Superior temporal gyrus (tissue), 1 donor: ENCODE measurements around the gene UBE3A.
A peak's percentile ranks its signal among the peaks of the same experiment; 100 is the strongest.
"Not testable (repeated sequence)": the region's sequence is repeated elsewhere in the genome, so short reads cannot be mapped to it uniquely, and the experiment has no call there.

ENCODE experiments used
- DNase-seq: peaks from one replicate; pipeline ENCODE4 v3.0.0-alpha.2; 2016; ENCODE audit errors: extremely low spot score

The UBE3A gene

DNA sequence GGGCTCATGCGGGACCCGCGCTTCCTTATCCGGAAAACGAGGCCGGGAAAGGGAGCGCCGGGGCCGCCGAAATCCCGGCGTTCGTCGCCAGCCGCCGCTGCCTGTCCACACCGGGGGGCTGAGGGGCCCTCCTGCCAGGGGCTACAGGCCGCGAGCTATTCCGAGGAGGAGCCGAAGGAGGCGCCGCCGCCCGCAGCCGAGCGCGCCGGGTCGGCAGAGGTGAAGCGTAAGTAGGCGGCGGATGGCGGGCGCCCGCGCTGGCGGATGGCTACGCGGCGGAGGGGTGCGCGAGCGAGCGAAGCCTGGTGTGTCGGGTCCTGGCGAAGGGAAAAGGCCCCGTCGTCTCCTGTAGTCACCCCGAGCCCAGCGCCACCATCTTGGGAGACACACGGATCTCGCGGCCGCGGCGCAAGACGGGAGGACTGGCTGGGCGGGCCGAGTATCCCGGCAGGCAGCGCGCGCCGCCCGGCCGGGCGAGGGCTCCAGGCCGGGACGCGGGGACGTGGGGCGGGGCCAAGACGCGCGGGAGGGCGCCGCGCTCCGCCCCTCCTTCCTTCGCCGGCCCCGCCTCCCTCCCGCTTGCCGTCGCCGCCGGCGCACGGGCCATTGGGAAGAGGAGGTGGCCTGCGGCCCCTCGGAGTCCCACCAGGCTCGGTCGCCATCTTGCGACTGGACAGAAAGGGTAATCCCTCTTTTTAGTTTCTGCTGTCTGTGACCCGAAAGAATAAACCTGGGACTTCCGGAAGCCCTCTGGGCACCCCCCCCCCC, at the start of gene UBE3A:
Gene UBE3A (minus strand): TSS at position 424 of the 768 bp plus-strand sequence. CDS start 29,917 bp downstream, outside the sequence.
- DNase-seq = peak; percentile 89

DNA sequence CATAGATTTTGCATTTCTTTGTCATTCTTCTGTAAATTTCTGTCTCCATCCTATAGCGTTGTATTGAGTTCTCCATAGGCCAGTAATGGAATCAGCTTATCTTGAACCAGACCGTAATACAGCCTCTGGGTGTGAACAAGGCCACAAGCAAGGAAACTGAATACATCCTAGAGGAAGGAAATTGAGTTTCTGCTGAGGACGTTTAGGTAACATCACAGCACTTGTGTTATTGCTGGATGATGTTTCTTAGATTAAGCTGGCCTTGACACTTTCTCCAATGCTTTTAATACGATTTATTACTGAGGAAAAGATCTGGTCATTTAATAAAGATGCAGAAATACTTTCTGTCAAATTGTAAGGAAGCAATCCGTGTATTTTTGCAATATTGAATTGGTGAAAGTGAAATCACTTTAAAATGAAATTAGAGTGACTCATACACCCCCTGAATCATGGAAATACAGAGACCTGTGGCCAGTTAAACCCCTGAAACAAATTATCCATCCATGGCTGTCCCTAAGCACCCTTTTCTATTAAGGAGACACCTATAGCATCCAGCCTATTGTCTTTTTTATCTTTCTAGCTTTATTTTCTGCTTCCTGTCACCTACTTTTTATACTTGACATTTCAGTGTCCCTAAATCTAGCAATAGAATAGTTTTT, 48.5 kb upstream of the UBE3A start:
- no peak for DNase-seq

DNA sequence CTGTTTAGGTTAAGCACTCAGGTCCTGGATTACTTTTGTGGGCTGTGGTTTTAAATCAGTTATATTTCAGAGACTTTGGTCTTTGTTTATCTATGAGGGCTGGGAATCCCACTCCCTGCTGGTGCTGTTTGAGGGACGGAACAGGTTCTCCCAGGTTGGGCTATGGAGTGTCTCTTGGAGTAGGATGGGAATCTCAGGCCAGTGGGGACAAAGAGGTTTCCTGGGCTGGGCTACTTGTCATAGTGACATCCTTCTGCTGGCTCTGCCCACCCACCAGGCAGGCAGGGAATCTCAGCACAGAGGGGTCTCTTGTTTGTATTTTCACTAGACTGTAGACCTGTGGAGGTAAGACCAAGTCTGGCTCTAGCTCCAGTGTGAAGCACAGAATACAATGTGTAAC, 47.2 kb upstream of the UBE3A start:
- DNase-seq = no peak

DNA sequence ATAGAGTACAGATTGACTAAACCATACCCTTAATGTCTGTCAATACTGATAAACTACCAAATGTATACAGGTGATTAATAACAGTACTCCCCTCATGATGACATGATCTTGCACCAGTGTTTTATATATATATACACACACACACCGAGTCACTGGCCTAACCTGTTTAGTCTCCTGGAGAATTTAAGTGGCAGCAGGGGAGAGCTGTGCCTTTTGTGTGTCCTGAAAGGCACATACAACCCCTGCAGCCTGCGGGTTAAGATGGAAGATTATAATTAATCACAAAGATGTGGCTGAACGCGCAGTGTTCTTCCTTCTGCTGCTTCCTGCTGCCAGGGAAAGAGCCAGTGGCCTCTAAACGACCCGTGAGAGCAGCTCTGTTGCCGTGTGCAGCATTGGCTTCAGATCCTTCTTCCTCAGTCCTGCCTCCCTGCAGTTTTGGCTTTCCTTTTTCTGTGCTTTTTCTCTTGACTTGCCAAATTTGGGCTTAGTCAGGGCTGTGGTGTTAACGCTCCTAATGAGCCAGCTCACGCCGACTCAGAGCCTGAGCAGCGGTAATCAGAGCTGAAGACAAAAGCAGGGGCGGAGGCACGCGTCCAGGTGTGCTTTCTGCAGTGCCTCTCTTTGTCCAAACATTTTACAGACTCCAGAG, 42.5 kb upstream of the UBE3A start:
- DNase-seq = peak; percentile 55

DNA sequence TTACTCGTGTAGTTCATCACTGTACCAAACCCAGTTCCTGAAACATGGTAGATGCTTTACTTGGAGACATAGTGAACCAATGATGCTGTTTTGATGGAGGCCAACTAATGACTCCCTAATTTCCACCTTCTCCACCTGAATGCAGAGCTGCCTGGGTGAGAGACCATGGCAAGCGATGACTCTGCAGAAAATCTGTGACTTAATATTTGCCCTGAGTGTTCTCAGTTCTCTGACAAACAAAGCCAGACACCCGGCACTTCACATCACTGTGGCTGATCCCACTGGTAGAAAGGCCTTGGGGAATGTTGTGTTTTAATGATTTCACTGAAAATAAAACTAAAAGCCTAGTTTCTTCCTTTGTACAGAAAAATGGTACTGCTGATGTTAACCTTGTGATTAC, 39.5 kb upstream of the UBE3A start:
- DNase-seq = no peak

DNA sequence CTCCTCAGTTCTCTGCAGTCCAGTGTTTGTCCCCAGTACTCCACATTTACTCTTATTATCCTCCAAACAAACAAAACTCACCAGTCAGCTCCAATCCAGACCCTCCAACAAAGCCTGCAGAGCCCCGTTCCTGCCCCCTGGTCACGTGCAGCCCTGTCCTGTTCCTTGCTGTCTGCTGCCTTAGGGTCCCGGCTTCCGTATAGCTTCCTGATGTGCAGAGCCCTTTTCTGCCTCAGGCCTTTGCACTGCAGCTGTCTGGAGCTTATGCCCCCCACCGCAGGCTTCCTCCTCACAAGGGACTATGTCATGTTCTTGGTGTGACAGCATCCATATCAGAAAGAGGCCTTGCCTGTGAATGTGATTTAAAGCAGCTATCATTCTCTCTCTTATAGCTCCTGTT, 39.0 kb upstream of the UBE3A start:
- no peak for DNase-seq

DNA sequence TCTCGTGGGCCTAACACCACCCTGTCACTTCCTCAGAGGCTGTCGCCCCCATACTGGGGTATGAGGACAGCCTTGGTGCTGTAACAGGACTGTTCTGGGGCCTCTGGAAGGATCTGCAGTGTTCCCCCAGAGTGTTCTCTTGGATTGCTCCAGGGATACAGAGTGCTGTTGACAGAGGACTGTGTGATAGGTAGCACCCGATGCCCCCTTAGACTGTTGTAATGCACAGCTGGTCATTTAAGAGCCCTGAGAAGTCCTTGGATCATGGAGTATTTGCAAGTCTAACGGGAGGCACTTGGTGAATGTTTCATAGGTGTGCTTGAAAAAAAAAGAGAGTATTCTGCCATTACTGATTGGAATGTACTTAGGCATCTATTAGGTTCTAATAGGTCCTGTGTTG, 35.4 kb upstream of the UBE3A start:
- DNase-seq = no peak

DNA sequence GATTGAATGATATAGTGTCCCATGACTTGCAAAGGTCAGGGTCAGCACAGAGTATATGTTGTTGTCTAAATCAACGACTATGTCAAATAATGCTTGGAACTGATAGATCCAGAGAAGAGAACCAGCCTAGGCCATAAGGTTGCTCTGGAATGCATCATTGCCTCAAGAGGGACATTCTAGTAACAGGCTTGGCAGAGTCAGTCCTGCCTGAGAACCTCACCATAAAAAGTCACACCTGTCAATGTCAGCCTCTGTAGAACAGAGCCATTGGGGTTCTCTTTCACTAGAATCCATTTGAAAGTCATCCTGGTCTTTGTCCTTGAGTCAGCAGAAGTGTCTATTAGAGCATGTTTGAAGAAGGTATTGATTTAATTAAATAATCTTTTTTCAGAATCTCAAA, 31.4 kb upstream of the UBE3A start:
- DNase-seq = no peak

DNA sequence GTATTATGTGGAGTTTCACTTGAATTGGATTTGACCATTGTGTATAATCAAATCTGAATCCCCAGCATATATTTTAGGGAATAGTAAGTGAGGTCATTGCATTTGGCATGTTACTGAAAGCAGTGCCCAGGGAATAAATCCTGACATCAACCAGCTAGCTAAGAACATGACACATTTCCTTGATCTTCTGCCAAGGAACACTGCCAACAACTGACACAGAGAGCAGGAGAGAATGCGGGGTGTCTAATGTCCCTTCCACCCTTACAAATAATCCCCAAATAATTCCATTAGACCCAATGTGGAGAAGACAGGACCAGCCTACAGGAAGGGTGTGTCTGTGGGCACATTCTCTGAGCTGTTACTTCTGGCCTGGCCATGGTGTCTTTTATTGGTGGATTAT, 30.6 kb upstream of the UBE3A start:
- DNase-seq = no peak

DNA sequence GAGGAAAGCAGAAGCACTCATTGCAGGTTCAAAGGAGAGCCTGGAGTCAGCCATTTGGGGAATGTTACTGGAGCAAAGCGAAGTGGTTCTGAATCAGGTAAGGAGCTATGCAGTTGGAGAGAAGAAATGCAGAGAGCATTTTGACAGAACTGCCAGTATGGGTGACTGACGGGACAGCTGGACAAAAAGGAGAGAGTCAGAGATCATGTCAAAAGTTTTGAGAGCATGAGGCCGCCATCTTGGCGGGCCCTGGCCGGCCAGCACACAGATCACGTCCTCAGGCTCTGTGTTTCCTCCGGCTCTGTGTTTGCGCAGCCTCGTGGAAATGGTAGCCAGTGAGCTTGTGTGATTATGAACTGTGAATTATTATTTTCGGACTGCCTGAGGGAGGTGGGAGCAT, 29.8 kb upstream of the UBE3A start:
- DNase-seq = no peak

DNA sequence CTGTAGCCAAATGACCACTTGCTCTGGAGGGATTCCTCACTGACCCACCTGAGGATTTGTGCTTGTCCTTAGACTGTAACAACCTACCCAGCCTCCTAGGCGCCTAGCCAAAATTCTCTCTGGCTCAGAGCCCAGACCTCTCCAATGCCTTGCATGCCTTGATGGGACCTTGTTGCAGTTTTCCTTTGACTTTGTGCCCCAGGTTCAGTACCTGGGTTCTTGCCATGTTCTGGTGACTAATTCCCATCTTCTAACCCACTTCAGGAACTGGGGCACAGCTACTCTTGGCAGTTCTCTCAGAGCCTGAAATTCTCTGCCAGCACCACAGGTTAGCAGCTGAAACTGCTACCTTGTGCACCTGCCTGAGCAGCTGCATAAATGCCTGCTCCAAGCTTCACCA, 27.0 kb upstream of the UBE3A start:
- no peak for DNase-seq

DNA sequence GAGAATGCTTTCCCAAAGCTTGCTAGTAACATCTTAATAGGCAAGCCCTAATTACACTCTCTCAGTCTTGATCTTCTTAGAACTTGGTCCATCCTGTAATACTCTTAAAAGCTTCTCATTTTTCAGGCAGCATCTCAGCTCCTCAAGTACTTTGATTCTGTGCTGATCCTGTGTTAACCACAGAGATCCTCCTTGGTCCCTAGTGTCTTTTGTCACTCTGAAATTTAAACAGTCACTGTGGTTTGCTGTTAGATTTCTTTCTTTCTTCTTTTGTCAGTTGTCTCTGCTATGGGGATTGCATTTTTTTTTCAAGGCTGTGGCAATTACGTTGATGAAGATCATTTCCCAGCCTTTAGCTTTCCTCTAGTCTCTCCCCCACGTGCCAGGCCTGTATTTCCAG, 26.0 kb upstream of the UBE3A start:
- no peak for DNase-seq

DNA sequence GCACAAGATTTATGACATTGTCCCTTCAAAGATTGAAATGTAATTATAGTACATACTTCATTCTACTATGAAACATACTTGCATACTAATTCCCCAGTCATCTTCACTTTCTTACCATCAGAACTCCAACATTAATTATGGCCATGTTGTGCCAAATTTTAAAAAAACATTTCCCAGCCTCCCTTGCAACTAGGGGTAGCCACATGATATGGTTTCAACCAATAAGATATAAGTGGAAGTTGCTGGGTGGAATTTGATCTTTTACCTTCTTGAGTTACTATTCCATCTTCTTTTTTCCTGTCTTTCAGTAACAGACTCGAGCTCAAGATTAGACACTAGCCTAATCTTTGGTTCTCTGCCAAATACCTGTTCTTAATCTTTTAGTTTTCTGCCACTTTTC, 25.6 kb upstream of the UBE3A start:
- no peak for DNase-seq

DNA sequence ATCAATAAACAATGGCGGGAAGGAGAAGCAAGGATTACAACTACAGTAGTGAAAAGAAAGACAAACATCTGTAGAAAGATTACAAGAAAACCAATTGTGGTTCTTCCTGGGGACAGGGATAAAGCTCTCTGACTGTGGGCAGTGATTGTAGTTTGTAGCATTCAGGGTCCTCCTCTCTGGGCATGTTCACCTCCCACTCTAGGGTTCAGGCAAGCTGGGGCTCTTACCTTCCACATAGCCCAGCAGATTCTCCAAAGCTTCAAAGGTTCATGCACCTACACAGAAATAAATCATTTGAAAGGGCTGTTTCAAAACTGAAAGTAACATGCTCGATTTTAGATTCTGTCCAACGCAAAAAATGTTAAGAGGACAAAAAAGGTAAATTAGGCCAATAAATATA, 17.4 kb upstream of the UBE3A start:
- DNase-seq = no peak

DNA sequence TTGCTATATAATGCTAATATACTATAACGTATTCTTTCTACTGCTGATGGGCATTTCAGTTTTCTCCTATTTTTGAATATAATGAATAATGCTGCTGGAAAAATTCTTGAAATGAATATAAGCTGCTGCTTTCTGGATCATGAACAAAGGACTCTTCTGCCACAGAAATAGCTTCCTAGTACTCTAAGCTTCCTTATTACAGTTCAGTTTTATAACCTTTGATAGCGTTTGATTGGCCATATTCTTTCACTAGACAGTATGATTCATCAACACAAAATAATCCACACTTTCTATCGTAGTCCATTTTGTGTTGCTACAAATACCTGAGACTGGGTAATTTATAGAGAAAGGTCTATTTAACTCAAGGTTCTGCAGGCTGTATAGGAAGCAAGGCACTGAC, 16.4 kb upstream of the UBE3A start:
- DNase-seq = no peak

DNA sequence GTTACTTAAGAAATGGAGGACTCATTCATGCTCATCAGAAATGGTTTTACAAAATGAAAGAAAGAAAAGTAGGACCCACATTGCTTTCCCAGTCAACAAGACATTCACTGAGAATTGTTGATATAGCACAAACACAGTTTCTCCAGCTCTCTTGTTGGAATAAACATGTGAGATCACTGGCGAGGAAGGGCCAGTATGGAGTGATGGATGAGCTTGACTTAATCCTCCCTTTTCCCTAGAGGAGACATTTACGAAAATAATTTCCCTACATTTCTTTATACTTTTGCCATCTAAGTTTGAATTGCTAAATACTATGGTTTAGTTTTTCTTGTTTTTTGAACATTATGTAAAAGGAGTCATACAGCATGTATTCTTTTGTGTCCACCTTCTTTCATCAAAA, 15.9 kb upstream of the UBE3A start:
- DNase-seq = no peak

DNA sequence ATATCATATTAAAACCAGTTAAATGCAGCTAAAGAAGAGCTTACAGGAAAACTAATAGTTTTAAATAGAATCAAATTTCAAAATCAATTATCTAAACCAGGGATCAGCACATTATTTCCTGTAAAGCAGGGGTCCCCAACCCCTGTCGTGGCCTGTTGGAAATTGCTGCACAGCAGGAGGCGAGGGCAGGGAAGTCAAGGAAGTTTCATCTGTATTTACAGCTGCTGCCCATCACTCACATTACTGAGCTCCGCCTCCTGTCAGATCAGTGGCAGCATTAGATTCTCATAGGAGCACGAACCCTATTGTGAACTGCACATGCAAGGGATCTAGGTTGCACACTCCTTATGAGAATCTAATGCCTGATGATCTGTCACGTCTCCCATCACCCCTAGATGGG, 14.4 kb upstream of the UBE3A start:
- DNase-seq = not testable (repeated sequence)

DNA sequence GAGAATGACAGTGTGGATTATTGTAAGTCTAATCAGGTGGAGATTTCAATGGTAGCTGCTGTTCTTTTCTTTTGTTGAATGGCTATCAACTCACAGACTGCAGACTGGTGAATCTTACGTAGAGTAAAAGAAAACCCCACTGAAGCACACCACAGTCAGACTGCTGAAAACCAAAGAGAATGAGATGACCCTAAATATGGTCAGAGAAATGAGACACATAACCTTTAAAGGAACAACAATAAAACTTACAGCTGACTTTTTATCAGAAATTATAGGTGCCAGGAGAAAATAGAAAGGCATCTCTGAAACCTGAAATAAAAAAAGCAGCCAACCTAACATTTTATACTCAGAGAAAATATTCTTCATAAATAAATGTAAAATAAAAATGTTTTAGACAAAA, 12.7 kb upstream of the UBE3A start:
- DNase-seq = no peak

DNA sequence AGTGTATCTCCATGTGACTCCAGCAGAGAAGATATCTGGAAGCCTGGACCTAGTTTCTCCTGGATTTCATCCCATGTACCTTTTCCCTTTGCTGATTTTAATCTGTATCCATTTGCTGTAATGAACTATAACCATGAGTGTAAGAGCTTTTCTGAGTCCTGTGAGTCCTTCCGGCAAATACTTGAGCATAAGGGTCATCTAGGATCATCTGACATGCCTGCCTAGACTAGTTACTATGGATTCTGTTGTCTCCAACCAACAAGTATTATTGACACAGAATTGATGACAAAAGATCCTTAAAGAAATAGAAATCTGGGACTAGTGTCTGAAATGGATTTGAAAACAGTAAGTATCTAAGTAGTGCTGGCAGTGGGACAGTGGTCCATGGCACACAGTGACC, 11.3 kb upstream of the UBE3A start:
- no peak for DNase-seq

DNA sequence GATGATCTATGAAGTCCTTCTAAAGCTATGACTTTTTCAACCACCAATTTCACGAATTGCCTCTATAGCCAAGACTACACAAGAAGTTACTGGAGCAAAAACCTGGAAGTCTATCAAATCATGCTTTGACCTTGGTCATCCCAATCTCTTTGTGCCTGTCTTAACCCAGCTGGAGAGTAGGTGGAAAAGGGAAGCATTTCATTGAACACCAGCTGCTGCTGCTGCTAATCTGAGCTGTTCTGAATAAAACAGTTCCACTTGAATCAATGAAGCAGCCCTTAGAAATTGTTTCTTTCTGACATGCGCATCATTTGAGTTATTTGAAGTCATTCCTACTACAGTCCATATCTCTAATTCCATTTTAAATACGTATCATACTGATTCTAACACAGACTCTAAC, 7.3 kb upstream of the UBE3A start:
- no peak for DNase-seq

DNA sequence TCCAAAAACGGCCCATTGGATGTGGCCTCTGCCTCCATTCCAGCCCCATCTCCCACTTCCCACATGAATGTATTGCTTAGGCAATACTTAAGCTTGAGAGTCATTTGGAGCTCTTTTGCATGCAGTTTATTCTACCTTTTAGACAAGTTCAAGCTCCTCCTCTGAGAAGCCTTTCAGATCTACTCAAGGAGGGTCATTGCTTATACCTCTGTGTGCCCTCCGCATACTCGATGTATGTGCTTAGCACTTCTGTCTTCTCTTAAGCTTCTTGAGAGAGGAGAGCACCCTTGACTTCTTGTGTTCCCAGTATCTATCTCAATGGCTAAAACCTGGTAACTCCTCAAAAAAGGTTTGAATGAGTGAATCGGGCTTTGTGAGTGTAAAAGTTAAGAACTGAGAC, 6.6 kb upstream of the UBE3A start:
- no peak for DNase-seq

DNA sequence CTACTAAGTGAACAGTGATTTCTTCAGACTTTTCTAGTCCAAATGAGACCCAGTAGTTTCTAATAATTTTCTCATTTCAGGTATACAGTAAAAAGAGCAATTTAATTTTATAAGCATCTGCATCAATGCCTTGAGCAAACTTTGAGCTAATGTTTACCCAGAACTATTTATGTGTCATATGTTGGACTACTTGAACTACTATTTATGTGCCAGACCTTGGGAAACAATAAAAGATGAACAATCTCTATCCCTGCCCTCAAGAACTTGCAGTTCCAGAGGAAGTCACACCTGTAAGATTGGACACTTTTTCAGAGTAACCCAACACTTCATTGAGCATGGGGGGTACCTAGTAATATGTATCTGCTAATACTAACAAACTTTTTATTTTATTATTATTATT, 2.3 kb upstream of the UBE3A start:
- DNase-seq = no peak

DNA sequence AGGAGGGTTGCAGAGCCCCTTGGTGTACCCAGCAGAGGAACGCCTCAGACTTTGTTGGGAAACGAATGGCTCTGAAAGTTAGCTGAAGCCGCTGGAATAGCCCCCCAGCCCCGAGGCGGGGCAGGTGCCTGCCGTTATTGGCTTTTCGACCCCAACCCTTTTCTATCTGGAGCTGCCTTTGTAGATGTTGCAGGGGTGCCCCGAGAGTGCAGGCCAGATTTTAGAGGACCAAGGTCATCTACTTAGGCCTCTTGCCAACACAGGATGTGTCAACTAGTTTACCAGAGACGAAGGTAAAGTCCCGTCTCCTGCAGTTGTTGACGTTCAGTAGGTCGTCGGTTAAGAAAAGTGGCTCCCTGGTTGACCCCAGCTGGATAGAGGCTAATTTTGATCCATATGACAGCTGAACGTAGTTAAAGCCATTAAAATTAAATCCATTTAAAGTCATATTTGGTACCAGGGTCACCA, 579 bp upstream of the UBE3A start:
- no peak for DNase-seq
